Activated CD4-positive, alpha-beta T cell treated with anti-CD3 and anti-CD28 coated beads for 36 hours (primary cell): Measurements from ENCODE around the gene FASTKD3. TPM values are rescaled to one million over a fixed set of nuclear protein-coding genes. Genes with fewer than 3 reads are reported as not detected.

Experiments
- ATAC-seq: fragments of 200-7000 bp; cut with Tn5 transposase; one replicate; pipeline ENCODE4 v1.10.0; 2021; ENCODE audit warnings: mild to moderate bottlenecking, moderate library complexity
- CTCF ChIA-PET: fragments of 350-600 bp; sonication (Branson Sonifier 250); formaldehyde crosslinking; loops from one replicate; lab custom pipeline; 2021; ENCODE audit warnings: antibody characterized with exemption; lab: Charles Lee
- POLR2A ChIA-PET: fragments of 350-600 bp; sonication (Branson Sonifier 250); formaldehyde crosslinking; loops from one replicate; lab custom pipeline; 2021; ENCODE audit warnings: antibody characterized with exemption, inconsistent platforms; lab: Charles Lee
- DNase-seq: peaks from one replicate; pipeline ENCODE4 v3.0.0-alpha.2; 2020
- H3K27ac Mint-ChIP-seq: one replicate; pipeline ENCODE4 v1.8.0; 2021; ENCODE audit warnings: mixed read lengths
- H3K27me3 Mint-ChIP-seq: one replicate; pipeline ENCODE4 v1.8.0; 2021; ENCODE audit warnings: mixed read lengths
- H3K36me3 Mint-ChIP-seq: one replicate; pipeline ENCODE4 v1.8.0; 2021; ENCODE audit warnings: low read depth, mixed read lengths
- H3K4me1 Mint-ChIP-seq: one replicate; pipeline ENCODE4 v1.8.0; 2021; ENCODE audit warnings: mixed read lengths
- H3K4me3 Mint-ChIP-seq: one replicate; pipeline ENCODE4 v1.8.0; 2021; ENCODE audit warnings: mild to moderate bottlenecking, moderate library complexity, mixed read lengths
- H3K9me3 Mint-ChIP-seq: one replicate; pipeline ENCODE4 v1.8.0; 2021; ENCODE audit warnings: low read depth, mixed read lengths
- intact Hi-C, 2 experiments: fragments of 100-400 bp; cut with DNase I in 1 of 2; cut with micrococcal nuclease in 1 of 2; formaldehyde crosslinking; loops; one replicate each; pipeline versions ENCODE4 v1.14.2 to v1.15.1; 2022 to 2024; cut with DNase I, micrococcal nuclease
- total RNA-seq, 2 experiments: library from RNA; stranded (reverse); gene quantifications; one replicate each; pipeline ENCODE4 v1.2.3, GENCODE V29; 2021

The FASTKD3 gene
- total RNA-seq, 2 experiments from 2014 or later: 9.2 to 9.6 TPM

DNA sequence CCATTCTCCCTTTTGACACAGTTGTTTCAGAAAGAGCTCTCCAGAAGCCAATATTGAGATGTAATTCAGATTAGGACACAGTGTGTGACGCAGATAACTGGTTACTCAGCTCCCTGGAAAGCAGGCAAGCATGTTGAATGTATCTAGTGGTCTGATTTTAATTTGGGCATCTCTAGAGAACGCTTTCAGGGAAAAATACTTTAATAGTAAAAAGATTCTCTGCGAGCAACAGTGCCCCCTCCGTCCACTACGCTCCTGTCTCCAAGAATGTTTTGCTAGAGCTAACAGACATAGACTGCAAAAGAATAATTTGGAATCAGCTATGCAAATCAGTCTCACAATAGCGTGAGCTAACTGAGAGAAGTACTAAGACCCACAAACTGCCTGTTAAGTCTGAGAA lies 41.2 kb downstream of the FASTKD3 start:
- Mint-ChIP-seq H3K36me3 (no peaks in the 10 kb centered on the region), H3K27ac (no peak overlapping the region), H3K27me3 (peaks cover 28% of the 10 kb centered on the region), H3K4me3 (no peak overlapping the region), H3K9me3 (no peaks in the 10 kb centered on the region), H3K4me1 (no peaks in the 10 kb centered on the region)
- POLR2A ChIA-PET: no interaction called here
- ATAC-seq (no peak), DNase-seq (no peak)
- CTCF ChIA-PET: no interaction called here
- intact Hi-C loops: no loop called here

GRCh38 chr5:7825630-7826029 lies 43.2 kb downstream of the FASTKD3 start:
- intact Hi-C loops: no loop called here
- DNase-seq: no peak
- Mint-ChIP-seq H3K27ac (no peak overlapping the region), H3K9me3 (no peaks in the 10 kb centered on the region), H3K4me3 (no peak overlapping the region), H3K27me3 (peaks cover 32% of the 10 kb centered on the region), H3K36me3 (no peaks in the 10 kb centered on the region), H3K4me1 (no peaks in the 10 kb centered on the region)
- ATAC-seq: no peak
- CTCF ChIA-PET: no interaction called here
- POLR2A ChIA-PET: no interaction called here

GRCh38 chr5:7824995-7825394 lies 43.8 kb downstream of the FASTKD3 start:
- H3K27ac Mint-ChIP-seq: no peak overlapping the region
- no peak overlapping the region for H3K4me3 Mint-ChIP-seq
- intact Hi-C loops: no loop called here
- ChIA-PET POLR2A (no interaction called here), CTCF (no interaction called here)
- no peaks in the 10 kb centered on the region for H3K36me3 Mint-ChIP-seq
- ATAC-seq (no peak), DNase-seq (no peak)
- H3K9me3 Mint-ChIP-seq: no peaks in the 10 kb centered on the region
- peaks cover 32% of the 10 kb centered on the region for H3K27me3 Mint-ChIP-seq
- no peaks in the 10 kb centered on the region for H3K4me1 Mint-ChIP-seq

- DNase-seq: no peak
- no peaks in the 10 kb centered on the region for H3K9me3 Mint-ChIP-seq
- H3K27me3 Mint-ChIP-seq: peaks cover 38% of the 10 kb centered on the region
- intact Hi-C loops: no loop called here
- H3K4me3 Mint-ChIP-seq: no peak overlapping the region
- no peak overlapping the region for H3K27ac Mint-ChIP-seq
- H3K36me3 Mint-ChIP-seq: no peaks in the 10 kb centered on the region
- no peak for ATAC-seq
- ChIA-PET CTCF (no interaction called here), POLR2A (no interaction called here)
- no peaks in the 10 kb centered on the region for H3K4me1 Mint-ChIP-seq
Observed at GRCh38 chr5:7823594-7823993, 45.2 kb downstream of the FASTKD3 start.

DNA sequence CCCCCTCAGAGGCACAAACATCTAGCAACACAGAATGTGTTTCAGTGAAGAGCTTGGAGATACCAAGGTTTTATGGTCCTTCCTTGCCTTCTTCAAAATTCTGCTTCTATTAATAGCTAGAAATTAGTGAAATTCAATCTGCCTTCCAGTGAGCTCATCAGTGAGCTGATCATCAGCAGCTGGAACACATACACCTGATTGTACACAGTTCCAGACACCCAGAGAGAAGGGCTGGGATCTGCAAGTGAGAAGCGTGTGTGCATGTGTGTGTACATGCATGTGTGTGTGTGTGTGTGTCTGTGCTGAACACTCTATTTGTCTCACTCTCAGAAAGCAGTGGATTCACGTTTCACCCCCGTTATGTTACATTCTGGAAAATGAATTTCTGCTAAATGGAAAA lies 46.4 kb downstream of the FASTKD3 start:
- H3K9me3 Mint-ChIP-seq: no peaks in the 10 kb centered on the region
- DNase-seq (no peak), ATAC-seq (no peak)
- H3K27me3 Mint-ChIP-seq: peaks cover 37% of the 10 kb centered on the region
- H3K36me3 Mint-ChIP-seq: no peaks in the 10 kb centered on the region
- CTCF ChIA-PET: interaction anchor here (0.8 kb wide), 1 partner anchor 9 kb away, joined by 3 read pairs; no protein-coding TSS in a partner anchor
- POLR2A ChIA-PET: no interaction called here
- H3K4me1 Mint-ChIP-seq: no peaks in the 10 kb centered on the region
- no peak overlapping the region for H3K4me3 Mint-ChIP-seq
- intact Hi-C loops: no loop called here
- no peak overlapping the region for H3K27ac Mint-ChIP-seq

GRCh38 chr5:7816535-7816901 lies 52.3 kb downstream of the FASTKD3 start:
- Mint-ChIP-seq H3K27me3 (peaks cover 35% of the 10 kb centered on the region), H3K9me3 (no peaks in the 10 kb centered on the region), H3K36me3 (no peaks in the 10 kb centered on the region), H3K4me3 (no peak overlapping the region), H3K27ac (no peak overlapping the region), H3K4me1 (no peaks in the 10 kb centered on the region)
- ATAC-seq (no peak), DNase-seq (no peak)
- ChIA-PET POLR2A (no interaction called here), CTCF (interaction anchor here (1.3 kb wide), 2 partner anchors 12 to 996 kb away, joined by 3 read pairs; no protein-coding TSS in a partner anchor)
- intact Hi-C loops: loop anchor here in 1 of 2 experiments (1.0 kb wide), 1 partner anchor 1051 kb away; no protein-coding TSS in a partner anchor

DNA sequence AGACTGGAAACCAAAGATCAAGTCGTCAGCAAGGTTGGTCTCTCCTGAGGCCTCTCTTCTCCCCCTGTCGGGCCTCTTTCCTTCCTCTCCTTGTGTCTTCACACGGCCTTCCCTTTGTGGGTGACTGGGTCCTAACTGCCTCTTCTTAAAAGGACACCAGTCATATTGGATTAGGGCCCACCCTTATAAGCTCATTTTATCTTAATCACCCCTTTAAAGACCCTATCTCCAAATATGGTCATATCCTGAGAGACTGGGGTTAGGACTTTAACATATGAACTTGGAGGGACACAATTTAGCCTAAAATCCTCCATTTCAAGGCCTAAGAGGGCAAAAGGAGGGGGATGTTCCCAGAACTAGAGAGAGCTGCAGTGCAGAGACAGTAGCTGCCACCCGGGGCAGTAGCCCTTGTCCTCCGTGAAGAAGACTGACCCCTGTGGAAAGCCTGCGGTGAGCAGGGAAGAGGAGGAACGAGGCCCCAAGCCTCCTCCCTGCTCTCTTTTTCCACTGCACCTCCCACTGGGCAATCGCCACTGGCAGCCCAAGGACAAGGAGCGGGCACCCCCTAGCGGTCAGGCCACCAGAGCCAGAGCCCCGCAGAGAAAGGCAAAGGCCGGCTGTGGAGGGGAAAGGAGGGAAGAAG lies 52.8 kb downstream of the FASTKD3 start:
- CTCF ChIA-PET: interaction anchor here (0.7 to 1.3 kb wide), 5 partner anchors 12 to 996 kb away, joined by 3 to 4 read pairs (median 3); no protein-coding TSS in a partner anchor
- Mint-ChIP-seq H3K4me3 (no peak overlapping the region), H3K27me3 (peaks cover 32% of the 10 kb centered on the region), H3K4me1 (no peaks in the 10 kb centered on the region), H3K36me3 (no peaks in the 10 kb centered on the region), H3K9me3 (no peaks in the 10 kb centered on the region), H3K27ac (no peak overlapping the region)
- intact Hi-C loops: loop anchor here in 1 of 2 experiments (1.0 kb wide), 1 partner anchor 1051 kb away; no protein-coding TSS in a partner anchor
- DNase-seq (peak; percentile 83), ATAC-seq (peak; percentile 76)
- POLR2A ChIA-PET: no interaction called here

DNA sequence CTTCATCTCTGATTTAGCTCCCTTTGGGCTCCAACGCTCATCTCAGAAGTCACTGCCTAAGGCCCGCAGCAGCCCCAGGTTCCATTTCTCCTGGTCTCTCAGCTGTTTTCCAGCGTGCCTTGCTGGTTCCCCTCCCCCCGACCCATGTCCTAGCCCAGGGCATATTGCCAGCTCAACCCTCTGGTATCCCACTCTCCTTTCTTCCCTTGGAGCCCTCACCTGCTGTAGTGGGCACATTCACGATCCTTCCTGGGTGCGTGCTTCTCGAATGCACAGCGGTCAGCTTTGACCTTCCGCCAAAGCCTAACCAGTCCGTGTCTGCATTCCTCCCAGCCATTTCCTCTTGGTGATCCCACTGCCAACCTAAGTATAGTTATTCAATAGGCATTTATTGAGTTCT lies 54.0 kb downstream of the FASTKD3 start:
- H3K4me1 Mint-ChIP-seq: no peaks in the 10 kb centered on the region
- H3K27me3 Mint-ChIP-seq: peaks cover 37% of the 10 kb centered on the region
- H3K4me3 Mint-ChIP-seq: no peak overlapping the region
- no peaks in the 10 kb centered on the region for H3K9me3 Mint-ChIP-seq
- CTCF ChIA-PET: interaction anchor here (0.9 to 1.2 kb wide), 3 partner anchors 35 to 1034 kb away, joined by 3 to 5 read pairs (median 3); no protein-coding TSS in a partner anchor
- H3K36me3 Mint-ChIP-seq: no peaks in the 10 kb centered on the region
- intact Hi-C loops: no loop called here
- no peak overlapping the region for H3K27ac Mint-ChIP-seq
- DNase-seq (no peak), ATAC-seq (no peak)
- POLR2A ChIA-PET: no interaction called here

GRCh38 chr5:7813576-7813975 lies 55.3 kb downstream of the FASTKD3 start:
- Mint-ChIP-seq H3K4me1 (no peaks in the 10 kb centered on the region), H3K27ac (no peak overlapping the region), H3K36me3 (no peaks in the 10 kb centered on the region), H3K27me3 (peaks cover 31% of the 10 kb centered on the region), H3K9me3 (no peaks in the 10 kb centered on the region), H3K4me3 (no peak overlapping the region)
- CTCF ChIA-PET: interaction anchor here (0.6 to 1.2 kb wide), 3 partner anchors 9 to 1033 kb away, joined by 3 to 5 read pairs (median 3); no protein-coding TSS in a partner anchor
- POLR2A ChIA-PET: no interaction called here
- ATAC-seq (no peak), DNase-seq (no peak)
- intact Hi-C loops: no loop called here

GRCh38 chr5:7813007-7813406 lies 55.8 kb downstream of the FASTKD3 start:
- no peaks in the 10 kb centered on the region for H3K4me1 Mint-ChIP-seq
- H3K4me3 Mint-ChIP-seq: no peak overlapping the region
- POLR2A ChIA-PET: no interaction called here
- ATAC-seq (no peak), DNase-seq (no peak)
- CTCF ChIA-PET: interaction anchor here (1.1 kb wide), 1 partner anchor 9 kb away, joined by 3 read pairs; no protein-coding TSS in a partner anchor
- intact Hi-C loops: no loop called here
- no peak overlapping the region for H3K27ac Mint-ChIP-seq
- peaks cover 32% of the 10 kb centered on the region for H3K27me3 Mint-ChIP-seq
- no peaks in the 10 kb centered on the region for H3K36me3 Mint-ChIP-seq
- H3K9me3 Mint-ChIP-seq: no peaks in the 10 kb centered on the region

GRCh38 chr5:7811715-7812114 lies 57.1 kb downstream of the FASTKD3 start:
- DNase-seq (no peak), ATAC-seq (no peak)
- Mint-ChIP-seq H3K4me1 (no peaks in the 10 kb centered on the region), H3K9me3 (no peaks in the 10 kb centered on the region), H3K36me3 (no peaks in the 10 kb centered on the region), H3K4me3 (no peak overlapping the region), H3K27me3 (peaks cover 30% of the 10 kb centered on the region), H3K27ac (no peak overlapping the region)
- intact Hi-C loops: no loop called here
- ChIA-PET CTCF (no interaction called here), POLR2A (no interaction called here)
